ENCODE measurements around the gene NXPE4.
"Not testable (repeated sequence)": the region's sequence is repeated elsewhere in the genome, so short reads cannot be mapped to it uniquely, and the experiment has no call there.

The NXPE4 gene

DNA sequence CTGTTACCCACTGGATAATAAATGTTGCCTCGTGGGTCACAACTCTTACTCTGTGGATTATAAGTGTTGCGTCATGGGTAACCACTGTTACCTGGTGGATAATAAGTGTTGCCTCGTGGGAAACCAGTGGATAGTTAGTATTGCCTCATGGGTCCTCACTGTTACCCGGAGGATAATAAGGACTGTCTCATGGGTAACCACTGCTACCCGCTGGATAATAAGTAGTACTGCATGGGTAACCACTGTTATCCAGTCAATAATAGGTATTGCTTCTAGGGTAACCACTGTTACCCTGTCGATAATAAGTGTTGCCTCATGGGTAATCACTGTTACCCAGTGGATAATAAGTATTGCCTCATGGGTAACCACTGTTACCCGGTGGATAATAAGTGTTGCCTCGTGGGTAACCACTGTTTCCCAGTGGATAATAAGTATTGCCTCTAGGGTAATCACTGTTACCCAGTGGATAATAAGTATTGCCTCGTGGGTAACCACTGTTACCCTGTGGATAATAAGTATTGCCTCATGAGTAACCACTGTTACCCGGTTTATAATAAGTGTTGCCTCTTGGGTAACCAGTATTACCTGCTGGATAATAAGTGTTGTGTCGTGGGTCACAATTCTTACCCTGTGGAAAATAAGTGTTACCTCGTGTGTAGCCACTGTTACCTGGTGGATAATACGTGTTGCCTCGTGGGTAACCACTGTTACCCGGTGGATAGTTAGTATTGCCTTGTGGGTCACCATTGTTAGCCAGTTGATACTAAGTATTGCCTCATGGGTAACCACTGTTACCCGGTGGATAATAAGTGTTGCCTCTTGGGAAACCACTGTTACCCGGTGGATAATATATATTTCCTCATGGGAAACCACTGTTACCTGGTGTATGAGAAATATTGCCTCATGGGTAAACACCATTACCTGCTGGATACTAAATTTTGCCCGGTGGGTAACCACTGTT lies 15.7 kb upstream of the NXPE4 start:
- DNase-seq (ENCODE audit: low read depth, low spot score), result no peak

DNA sequence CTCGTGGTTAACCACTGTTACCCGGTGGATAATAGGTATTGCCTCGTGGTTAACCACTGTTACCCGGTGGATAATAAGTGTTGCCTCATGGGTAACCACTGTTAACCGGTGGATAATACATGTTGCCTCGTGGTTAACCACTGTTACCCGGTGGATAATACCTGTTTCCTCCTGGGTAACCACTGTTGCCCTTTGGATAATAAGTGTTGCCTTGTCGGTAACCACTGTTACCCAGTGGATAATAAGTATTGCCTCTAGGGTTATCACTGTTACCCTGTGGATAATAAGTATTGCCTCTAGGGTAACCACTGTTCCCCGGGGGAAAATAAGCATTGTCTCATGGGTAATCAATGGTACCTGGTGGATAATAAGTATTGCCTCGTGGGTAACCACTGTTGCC lies 15.0 kb upstream of the NXPE4 start:
- no peak for DNase-seq (ENCODE audit: low read depth, low spot score)

- no peak for DNase-seq (ENCODE audit: low read depth, low spot score)
These were observed 13.8 kb upstream of the NXPE4 start for GRCh38 chr11:114609429-114609828.

- DNase-seq (ENCODE audit: low read depth, low spot score), result not testable (repeated sequence)
These were observed 13.0 kb upstream of the NXPE4 start for GRCh38 chr11:114608605-114609004.

DNA sequence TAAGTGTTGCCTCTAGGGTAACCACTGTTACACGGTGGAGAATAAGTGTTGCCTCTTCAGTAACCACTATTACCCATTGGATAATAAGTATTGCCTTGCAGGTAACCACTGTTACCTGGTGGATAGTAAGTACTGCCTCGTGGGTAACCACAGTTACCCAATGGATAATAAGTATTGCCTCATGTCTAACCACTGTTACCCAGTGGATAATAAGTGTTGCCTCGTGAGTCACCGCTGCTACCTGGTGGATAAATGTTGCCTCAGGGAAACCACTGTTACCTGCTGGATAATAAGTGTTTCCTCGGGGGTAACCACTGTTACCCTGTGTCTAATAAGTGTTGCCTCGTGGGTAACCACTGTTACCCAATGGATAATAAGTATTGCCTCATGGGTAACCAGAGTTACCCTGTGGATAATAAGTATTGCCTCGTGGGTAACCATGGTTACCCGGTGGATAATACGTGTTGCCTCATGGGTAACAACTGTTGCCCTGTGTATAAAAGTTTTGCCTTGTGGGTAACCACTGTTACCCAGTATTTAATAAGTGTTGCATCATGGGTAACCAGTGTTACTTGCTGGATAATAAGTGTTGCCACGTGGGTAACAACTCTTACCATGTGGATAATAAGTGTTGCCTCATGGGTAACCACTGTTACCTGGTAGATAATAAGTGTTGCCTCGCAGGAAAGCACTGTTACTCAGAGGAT lies 12.3 kb upstream of the NXPE4 start:
- DNase-seq (ENCODE audit: low read depth, low spot score), result no peak

GRCh38 chr11:114606802-114607075 lies 11.2 kb upstream of the NXPE4 start:
- not testable (repeated sequence) for DNase-seq (ENCODE audit: low read depth, low spot score)

GRCh38 chr11:114606003-114606801 lies 10.6 kb upstream of the NXPE4 start:
- DNase-seq (ENCODE audit: low read depth, low spot score), result no peak

DNA sequence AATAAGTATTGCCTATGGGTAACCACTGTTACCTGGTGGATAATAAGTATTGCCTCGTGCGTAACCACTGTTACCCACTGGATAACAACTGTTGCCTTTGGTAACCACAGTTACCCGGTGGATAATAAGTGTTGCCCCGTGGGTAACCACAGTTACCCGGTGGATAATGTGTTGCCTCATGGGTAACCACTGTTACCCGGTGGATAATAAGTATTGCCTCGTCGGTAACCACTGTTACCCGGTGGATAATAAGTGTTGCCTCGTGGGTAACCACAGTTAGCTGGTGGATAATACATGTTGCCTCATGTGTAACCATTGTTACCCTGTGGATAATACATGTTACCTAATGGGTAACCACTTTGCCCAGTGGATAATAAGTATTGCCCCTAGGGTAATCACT lies 9.8 kb upstream of the NXPE4 start:
- DNase-seq (ENCODE audit: low read depth, low spot score), result no peak

- no peak for DNase-seq (ENCODE audit: low read depth, low spot score)
These were observed 9.3 kb upstream of the NXPE4 start for GRCh38 chr11:114604886-114605285.

GRCh38 chr11:114604179-114604813 lies 8.7 kb upstream of the NXPE4 start:
- no peak for DNase-seq (ENCODE audit: low read depth, low spot score)

DNA sequence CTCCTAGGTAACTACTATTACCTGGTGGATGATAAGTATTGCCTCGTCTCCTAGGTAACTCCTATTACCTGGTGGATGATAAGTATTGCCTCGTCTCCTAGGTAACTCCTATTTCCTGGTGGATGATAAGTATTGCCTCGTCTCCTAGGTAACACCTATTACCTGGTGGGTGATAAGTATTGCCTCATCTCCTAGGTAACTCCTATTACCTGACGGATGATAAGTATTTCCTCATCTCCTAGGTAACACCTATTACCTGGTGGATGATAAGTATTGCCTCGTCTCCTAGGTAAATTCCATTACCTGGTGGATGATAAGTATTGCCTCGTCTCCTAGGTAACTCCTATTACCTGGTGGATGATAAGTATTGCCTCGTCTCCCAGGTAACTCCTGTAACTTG lies 7.6 kb upstream of the NXPE4 start:
- not testable (repeated sequence) for DNase-seq (ENCODE audit: low read depth, low spot score)

DNA sequence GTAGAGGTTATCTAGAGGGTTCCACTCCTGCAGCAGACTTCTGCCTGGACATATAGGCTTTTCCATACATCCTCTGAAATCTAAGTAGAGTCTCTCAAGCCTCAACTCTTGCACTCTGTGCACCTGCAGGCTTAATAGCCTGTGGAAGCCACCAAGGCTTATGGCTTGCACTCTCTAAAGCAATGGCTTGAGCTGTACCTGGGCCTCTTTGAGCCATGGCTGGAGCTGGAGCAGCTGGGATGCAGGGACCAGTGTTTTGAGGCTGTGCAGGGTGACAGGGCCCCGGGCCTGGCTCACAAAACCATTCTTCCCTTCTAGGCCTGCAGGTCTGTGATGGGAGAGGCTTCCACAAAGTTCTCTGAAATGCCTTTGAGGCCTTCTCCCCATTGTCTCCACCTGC lies 2.9 kb upstream of the NXPE4 start:
- DNase-seq (ENCODE audit: low read depth, low spot score), result no peak

DNA sequence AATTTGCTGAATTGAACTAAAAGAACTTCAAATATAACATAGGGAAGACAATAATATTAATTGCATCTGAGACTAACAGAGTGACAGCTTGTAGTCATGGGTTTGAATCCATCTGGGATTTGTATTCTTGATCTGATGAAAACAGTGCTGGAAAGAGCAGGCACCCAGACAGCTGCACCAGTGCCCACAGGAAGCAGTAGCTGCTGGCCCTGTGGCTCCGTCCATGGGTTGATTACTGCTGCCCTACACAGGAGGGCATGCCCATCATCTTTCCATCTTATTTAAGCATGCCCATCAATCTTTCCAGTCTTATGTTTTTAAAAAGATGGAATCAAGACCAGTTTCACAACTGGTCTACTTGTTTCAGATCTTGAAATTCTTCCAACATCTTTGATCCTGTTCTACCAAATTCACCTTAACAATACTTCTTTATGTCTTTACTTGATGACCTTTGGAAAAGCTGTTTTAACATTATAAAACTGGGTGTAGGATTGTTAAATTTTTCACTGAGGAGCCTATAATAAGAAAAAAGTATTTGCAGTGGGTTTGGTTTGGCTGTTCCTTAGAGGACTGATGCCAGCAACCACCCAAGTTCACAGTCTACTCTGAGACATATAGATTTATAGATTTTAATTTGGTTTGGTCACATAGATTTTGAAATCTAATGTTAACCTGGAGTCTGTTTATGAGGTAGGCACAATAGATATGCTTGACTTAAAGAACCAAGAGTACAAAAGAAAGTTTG lies 761 bp upstream of the NXPE4 start:
- no peak for DNase-seq (ENCODE audit: low read depth, low spot score)

- DNase-seq (ENCODE audit: low read depth, low spot score), result no peak
These were observed 883 bp downstream of the NXPE4 start for GRCh38 chr11:114594703-114595102.

DNA sequence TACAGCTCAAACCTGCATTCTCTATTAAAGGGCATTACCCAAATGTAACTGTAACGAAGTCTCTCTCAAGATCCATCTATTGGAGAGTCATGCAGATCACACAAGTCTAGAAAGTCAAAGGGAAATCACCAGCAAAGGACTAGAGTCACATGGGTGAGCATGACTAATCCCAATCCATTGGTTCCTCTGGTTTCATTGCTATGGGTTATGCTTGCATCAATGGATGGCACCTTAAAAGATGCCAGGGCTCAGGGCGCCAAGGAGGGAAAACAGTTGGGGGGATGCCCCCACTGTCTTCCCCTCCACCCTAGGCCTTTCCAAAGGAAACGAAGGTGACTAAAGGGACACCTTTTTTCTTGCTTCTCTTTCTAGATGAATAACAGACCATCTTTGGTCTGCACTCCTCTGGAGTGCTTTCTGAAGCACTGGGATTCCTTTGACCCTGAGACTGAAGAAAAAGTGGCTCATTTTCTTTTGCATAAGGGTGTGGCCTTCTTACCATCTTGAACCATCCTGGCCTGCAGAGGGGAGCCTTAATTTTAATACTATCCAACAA lies 8.1 kb downstream of the NXPE4 start:
- no peak for DNase-seq (ENCODE audit: low read depth, low spot score)

DNA sequence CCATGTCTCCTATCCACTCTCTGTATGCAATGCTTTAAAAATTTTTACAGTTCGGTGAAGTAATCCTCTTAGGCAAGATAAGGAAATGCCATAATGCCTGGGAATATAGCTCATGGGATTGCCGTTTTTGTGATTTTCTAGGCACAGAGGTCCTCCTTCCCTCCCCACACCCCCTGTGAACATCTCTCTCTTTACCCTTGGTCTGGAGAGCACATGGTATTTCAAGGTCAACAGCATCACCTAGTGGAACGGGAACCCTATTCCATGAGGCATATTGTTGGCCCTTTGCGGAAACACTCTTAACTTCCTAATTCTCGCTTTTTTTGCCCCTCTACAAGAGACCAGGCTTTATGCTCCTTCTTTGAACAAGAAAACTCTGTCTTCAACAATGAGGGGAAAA lies 8.8 kb downstream of the NXPE4 start:
- DNase-seq (ENCODE audit: low read depth, low spot score), result no peak

DNA sequence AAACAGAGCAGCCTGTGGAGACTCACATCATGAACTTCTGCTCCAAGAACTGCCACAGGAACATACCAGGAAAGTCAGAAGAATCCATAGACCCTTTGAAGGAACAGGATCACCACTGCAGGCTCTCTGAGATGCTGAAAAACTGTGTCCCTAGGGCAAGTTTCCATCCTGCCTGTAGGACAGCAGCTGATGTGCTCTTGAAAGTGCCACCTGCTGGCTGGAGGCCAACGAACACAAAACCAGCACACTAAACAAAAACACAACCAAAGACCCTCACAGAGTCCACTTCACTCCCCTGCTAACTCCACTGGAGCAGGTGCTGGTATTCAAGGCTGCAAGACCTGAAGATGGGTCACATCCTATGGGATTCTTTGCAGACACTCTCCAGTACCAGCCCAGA lies 23.9 kb downstream of the NXPE4 start:
- DNase-seq (ENCODE audit: low read depth, low spot score), result no peak

DNA sequence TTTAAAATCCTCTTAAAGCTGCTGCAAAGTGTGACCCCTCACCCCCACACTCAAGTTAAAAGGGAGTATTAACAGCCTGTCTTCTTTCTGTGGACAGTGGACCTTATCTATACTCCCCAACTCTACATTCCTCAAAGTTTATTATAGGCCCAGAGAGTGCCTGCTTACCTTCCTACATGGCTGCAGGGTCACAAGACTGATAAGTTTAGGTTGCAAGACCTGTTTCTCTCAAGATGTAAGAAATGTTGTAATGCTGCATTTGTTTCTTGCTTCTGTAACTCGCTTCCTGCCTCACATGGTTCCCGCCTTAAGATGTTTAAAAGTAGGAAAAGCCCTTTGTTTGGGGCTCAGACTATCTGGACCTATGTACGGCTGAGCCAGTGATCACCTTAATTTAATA lies 25.8 kb downstream of the NXPE4 start:
- no peak for DNase-seq (ENCODE audit: low read depth, low spot score)

GRCh38 chr11:114566276-114566675 lies 29.3 kb downstream of the NXPE4 start:
- DNase-seq (ENCODE audit: low read depth, low spot score), result no peak

- DNase-seq (ENCODE audit: low read depth, low spot score), result no peak
These were observed 30.8 kb downstream of the NXPE4 start for GRCh38 chr11:114564831-114565230.

DNA sequence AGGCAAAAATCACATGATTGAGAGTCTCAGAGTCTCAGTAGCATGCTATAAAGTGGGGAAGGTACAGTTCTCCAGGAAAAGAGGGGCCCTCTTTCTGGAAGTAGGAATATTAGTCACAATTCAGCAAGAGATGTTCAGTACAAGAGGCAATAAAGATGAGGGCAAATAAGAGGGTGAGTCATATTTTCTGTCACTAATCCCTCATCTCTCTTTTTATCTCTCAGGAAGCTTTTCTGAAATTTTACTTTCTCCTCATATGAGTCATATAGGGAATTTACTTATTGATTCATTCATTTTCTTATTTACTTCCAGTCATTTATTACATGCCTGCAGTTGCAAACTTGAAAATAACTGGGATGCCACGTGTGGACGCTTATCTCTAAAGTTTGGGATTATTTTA lies 32.5 kb downstream of the NXPE4 start:
- no peak for DNase-seq (ENCODE audit: low read depth, low spot score)
